ENCODE results near the gene RASAL2.

DNA sequence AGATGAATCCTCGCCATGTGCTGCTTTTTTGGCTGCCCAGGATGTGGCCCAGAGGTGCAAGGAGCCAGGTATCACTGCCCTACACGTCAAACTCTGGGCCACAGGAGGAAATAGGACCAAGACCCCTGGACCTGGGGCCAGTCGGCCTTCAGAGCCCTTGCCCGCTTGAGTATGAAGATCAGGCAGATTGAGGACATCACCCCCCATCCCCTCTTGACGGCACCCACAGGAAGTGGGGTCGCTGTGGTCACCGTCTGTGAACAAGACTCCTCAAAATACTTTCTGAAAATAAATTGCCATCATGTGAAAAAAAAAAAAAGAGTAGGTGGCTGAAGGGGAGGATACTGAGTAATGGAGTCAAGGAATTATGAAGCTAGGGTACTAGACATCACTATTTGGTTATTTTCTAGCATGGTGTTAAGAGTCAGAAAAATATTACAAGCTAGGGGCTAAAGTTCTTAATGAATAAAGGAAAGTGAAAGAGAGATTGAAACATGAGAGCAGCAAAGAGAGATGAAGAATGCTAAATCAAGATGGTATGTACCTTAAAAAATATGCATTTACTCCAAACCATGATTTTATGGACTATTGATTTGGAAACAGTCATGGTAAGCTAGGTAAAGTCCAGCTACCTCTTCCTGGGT, 318.0 kb downstream of the RASAL2 start:
- TF ChIP-seq, protein P1, sequence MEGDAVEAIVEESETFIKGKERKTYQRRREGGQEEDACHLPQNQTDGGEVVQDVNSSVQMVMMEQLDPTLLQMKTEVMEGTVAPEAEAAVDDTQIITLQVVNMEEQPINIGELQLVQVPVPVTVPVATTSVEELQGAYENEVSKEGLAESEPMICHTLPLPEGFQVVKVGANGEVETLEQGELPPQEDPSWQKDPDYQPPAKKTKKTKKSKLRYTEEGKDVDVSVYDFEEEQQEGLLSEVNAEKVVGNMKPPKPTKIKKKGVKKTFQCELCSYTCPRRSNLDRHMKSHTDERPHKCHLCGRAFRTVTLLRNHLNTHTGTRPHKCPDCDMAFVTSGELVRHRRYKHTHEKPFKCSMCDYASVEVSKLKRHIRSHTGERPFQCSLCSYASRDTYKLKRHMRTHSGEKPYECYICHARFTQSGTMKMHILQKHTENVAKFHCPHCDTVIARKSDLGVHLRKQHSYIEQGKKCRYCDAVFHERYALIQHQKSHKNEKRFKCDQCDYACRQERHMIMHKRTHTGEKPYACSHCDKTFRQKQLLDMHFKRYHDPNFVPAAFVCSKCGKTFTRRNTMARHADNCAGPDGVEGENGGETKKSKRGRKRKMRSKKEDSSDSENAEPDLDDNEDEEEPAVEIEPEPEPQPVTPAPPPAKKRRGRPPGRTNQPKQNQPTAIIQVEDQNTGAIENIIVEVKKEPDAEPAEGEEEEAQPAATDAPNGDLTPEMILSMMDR (IDR thresholded peaks at IDR 0.05; ENCODE audit: insufficient read depth, low read depth, low read length) = no peak
- no peak for TF ChIP-seq EZH2 (IDR thresholded peaks at IDR 0.05; ENCODE audit: insufficient read depth, low read length)
